H9 (cell line): Measurements from ENCODE around the gene MDFI. TPM values are rescaled to one million over a fixed set of nuclear protein-coding genes. Genes with fewer than 3 reads are reported as not detected.

Experiments used
- DNase-seq: peaks from one replicate; pipeline ENCODE4 v3.0.0-alpha.2; 2017
- H2AFZ ChIP-seq: one replicate; pipeline ENCODE4 v1.6.1; 2013; ENCODE audit warnings: mild to moderate bottlenecking, low read length, control low read depth, moderate library complexity
- H2AK5ac ChIP-seq: 2 replicates; pipeline ENCODE4 v1.6.1; 2013; ENCODE audit warnings: low read length, control low read depth, mixed read lengths; ENCODE audit not compliant: insufficient read length
- H2BK120ac ChIP-seq: one replicate; pipeline ENCODE4 v1.6.1; 2013; ENCODE audit warnings: low read depth, mild to moderate bottlenecking, low read length, control low read depth, inconsistent platforms; ENCODE audit not compliant: poor library complexity, severe bottlenecking
- H2BK12ac ChIP-seq: 2 replicates; pipeline ENCODE4 v1.6.1; 2013; ENCODE audit warnings: low read length, control low read depth, mixed read lengths, low read depth; ENCODE audit not compliant: insufficient read length
- H2BK15ac ChIP-seq: 2 replicates; pipeline ENCODE4 v1.6.1; 2013; ENCODE audit warnings: low read depth, low read length, control low read depth
- H2BK20ac ChIP-seq: one replicate; pipeline ENCODE4 v1.6.1; 2013; ENCODE audit warnings: low read depth, mild to moderate bottlenecking, low read length, control low read depth, inconsistent platforms; ENCODE audit not compliant: poor library complexity, severe bottlenecking
- H2BK5ac ChIP-seq: 2 replicates; pipeline ENCODE4 v1.6.1; 2013; ENCODE audit warnings: low read length, control low read depth, mixed read lengths; ENCODE audit not compliant: insufficient read length
- H3K14ac ChIP-seq: 2 replicates; pipeline ENCODE4 v1.6.1; 2013; ENCODE audit warnings: low read length, control low read depth; ENCODE audit not compliant: insufficient read depth
- H3K18ac ChIP-seq: 2 replicates; pipeline ENCODE4 v1.6.1; 2013; ENCODE audit warnings: low read depth, mild to moderate bottlenecking, mixed read lengths, low read length, control low read depth; ENCODE audit not compliant: insufficient read length
- H3K23ac ChIP-seq: 2 replicates; pipeline ENCODE4 v1.6.1; 2013; ENCODE audit warnings: low read length, control low read depth, mixed read lengths, low read depth; ENCODE audit not compliant: insufficient read length
- H3K23me2 ChIP-seq: 2 replicates; pipeline ENCODE4 v1.6.1; 2013; ENCODE audit warnings: low read depth, mild to moderate bottlenecking, mixed read lengths, low read length, control low read depth; ENCODE audit not compliant: insufficient read length, poor library complexity, severe bottlenecking
- H3K27ac ChIP-seq: 2 replicates; pipeline ENCODE4 v1.5.1; 2013; ENCODE audit warnings: low read length, control low read depth, mixed read lengths, low read depth; ENCODE audit not compliant: insufficient read length
- H3K27me3 ChIP-seq: 2 replicates; pipeline ENCODE4 v1.6.1; 2013; ENCODE audit warnings: low read length, control low read depth, inconsistent platforms; ENCODE audit not compliant: insufficient read depth
- H3K4ac ChIP-seq: 2 replicates; pipeline ENCODE4 v1.6.1; 2013; ENCODE audit warnings: low read depth, mild to moderate bottlenecking, control low read depth, inconsistent platforms, low read length, moderate library complexity
- H3K4me1 ChIP-seq: 2 replicates; pipeline ENCODE4 v1.6.1; 2013; ENCODE audit warnings: low read length, control low read depth, inconsistent platforms; ENCODE audit not compliant: insufficient read depth
- H3K4me2 ChIP-seq: 2 replicates; pipeline ENCODE4 v1.6.1; 2013; ENCODE audit warnings: low read length, control low read depth, mixed read lengths; ENCODE audit not compliant: insufficient read length, insufficient read depth
- H3K56ac ChIP-seq: 2 replicates; pipeline ENCODE4 v1.6.1; 2013; ENCODE audit warnings: low read depth, mild to moderate bottlenecking, mixed read lengths, low read length, control low read depth; ENCODE audit not compliant: insufficient read length
- H3K79me1 ChIP-seq: 2 replicates; pipeline ENCODE4 v1.6.1; 2013; ENCODE audit warnings: low read depth, mild to moderate bottlenecking, moderate library complexity, low read length, control low read depth, inconsistent platforms; ENCODE audit not compliant: insufficient read depth, poor library complexity, severe bottlenecking
- H3K79me2 ChIP-seq: 2 replicates; pipeline ENCODE4 v1.6.1; 2013; ENCODE audit warnings: low read length, control low read depth, inconsistent platforms; ENCODE audit not compliant: insufficient read depth
- H3K9ac ChIP-seq: 2 replicates; pipeline ENCODE4 v1.6.1; 2013; ENCODE audit warnings: low read length, control low read depth, mixed read lengths; ENCODE audit not compliant: insufficient read length; ENCODE audit errors: extremely low read depth
- H3K9me3 ChIP-seq: one replicate; pipeline ENCODE4 v1.6.1; 2013; ENCODE audit warnings: low read depth, low read length, inconsistent platforms; ENCODE audit not compliant: control insufficient read depth
- H3T11ph ChIP-seq: one replicate; pipeline ENCODE4 v1.6.1; 2013; ENCODE audit warnings: mild to moderate bottlenecking, low read length, control low read depth, inconsistent platforms
- H4K20me1 ChIP-seq: one replicate; pipeline ENCODE4 v1.6.1; 2013; ENCODE audit not compliant: control insufficient read depth, insufficient read length, insufficient read depth
- H4K5ac ChIP-seq: 2 replicates; pipeline ENCODE4 v1.6.1; 2013; ENCODE audit warnings: low read depth, mild to moderate bottlenecking, mixed read lengths, low read length, control low read depth; ENCODE audit not compliant: insufficient read length
- H4K8ac ChIP-seq: replicated peaks from 2 replicates; pipeline ENCODE4 v1.6.1; 2013; ENCODE audit warnings: low read length, control low read depth, mixed read lengths, low read depth; ENCODE audit not compliant: insufficient read length
- H4K91ac ChIP-seq: 2 replicates; pipeline ENCODE4 v1.6.1; 2013; ENCODE audit warnings: low read depth, mild to moderate bottlenecking, moderate library complexity, mixed read lengths, low read length, control low read depth; ENCODE audit not compliant: insufficient read length
- H3K27ac Mint-ChIP-seq, 3 experiments: 2 replicates in 2 of 3; 3 replicates in 1 of 3; pipeline ENCODE4 v1.8.0; 2020 to 2021; ENCODE audit warnings: mixed read lengths in 3 of 3, mild to moderate bottlenecking in 1 of 3, moderate library complexity in 1 of 3
- H3K27me3 Mint-ChIP-seq: 2 replicates; pipeline ENCODE4 v1.8.0; 2021; ENCODE audit warnings: low read depth, mild to moderate bottlenecking, moderate library complexity, mixed read lengths
- H3K36me3 Mint-ChIP-seq, 3 experiments: 2 replicates in 2 of 3; 3 replicates in 1 of 3; pipeline ENCODE4 v1.8.0; 2020 to 2021; ENCODE audit warnings: low read depth in 3 of 3, mixed read lengths in 3 of 3; ENCODE audit not compliant: insufficient read depth in 1 of 3
- H3K4me1 Mint-ChIP-seq, 2 experiments: 2 replicates each; pipeline ENCODE4 v1.8.0; 2020; ENCODE audit warnings: mixed read lengths in 2 of 2
- H3K4me3 Mint-ChIP-seq, 2 experiments: 2 replicates in 1 of 2; 3 replicates in 1 of 2; pipeline ENCODE4 v1.8.0; 2020 to 2021; ENCODE audit warnings: mild to moderate bottlenecking in 2 of 2, mixed read lengths in 2 of 2, moderate library complexity in 1 of 2
- H3K9me3 Mint-ChIP-seq, 2 experiments: 2 replicates in 1 of 2; 3 replicates in 1 of 2; pipeline ENCODE4 v1.8.0; 2020; ENCODE audit warnings: mild to moderate bottlenecking in 2 of 2, mixed read lengths in 2 of 2, moderate library complexity in 1 of 2
- CTCF ChIP-seq: fragments of 200-600 bp; sonication (generic); conservative IDR thresholded peaks from 3 replicates; pipeline ENCODE4 v1.8.0; 2021; ENCODE audit warnings: antibody characterized with exemption, mild to moderate bottlenecking
- WGBS: extraction: QIAGEN DNeasy Blood & Tissue Kit; methylation state at CpG from one replicate; pipeline ENCODE4 v1.1.7; 2013; ENCODE audit warnings: missing lambda C conversion rate, low lambda C conversion rate, mixed read lengths; ENCODE audit not compliant: insufficient read length; ENCODE audit errors: extremely low coverage; 5-methylcytosine and 5-hydroxymethylcytosine counted together
- total RNA-seq: library from RNA; stranded (reverse); gene quantifications from 2 replicates; pipeline ENCODE4 v1.2.1, GENCODE V29; 2021

Gene MDFI
- total RNA-seq, 1 experiment from 2014 or later = 45.0 TPM

DNA sequence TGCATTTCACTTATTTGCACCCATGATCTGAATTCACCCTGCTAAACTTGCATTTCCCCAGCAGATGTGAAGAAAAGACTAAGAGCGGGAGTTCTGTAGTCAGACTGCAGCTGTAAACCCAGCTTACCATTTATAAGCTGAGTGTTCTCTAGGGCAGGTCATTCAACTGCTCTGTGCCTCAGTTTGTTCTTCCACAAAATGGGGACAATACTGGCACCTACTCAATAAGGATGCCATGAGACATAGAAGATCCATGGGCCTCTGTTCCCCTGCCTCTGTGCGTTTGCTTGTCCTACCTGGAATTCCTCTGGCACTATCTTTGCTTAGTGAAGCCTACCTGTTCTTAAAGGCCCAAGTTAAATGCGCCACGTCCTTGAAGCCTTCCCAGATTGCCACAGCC is 12.2 kb upstream of the MDFI start:
- no peak overlapping the region for H4K5ac ChIP-seq

More for the DNA sequence above, 12.2 kb upstream of the MDFI start:
- no peak overlapping the region for H3K27ac Mint-ChIP-seq
- Histone ChIP-seq H3K23ac (no peak overlapping the region), H4K91ac (no peak overlapping the region), H3K9ac (no peak overlapping the region), H3K14ac (no peak overlapping the region), H2AK5ac (no peak overlapping the region), H2BK15ac (no peak overlapping the region), H2AFZ (no peak overlapping the region), H3K4ac (no peak overlapping the region), H3K79me1 (no peaks in the 10 kb centered on the region), H3T11ph (no peak overlapping the region), H2BK20ac (no peak overlapping the region), H4K8ac (no peak overlapping the region), H3K23me2 (no peaks in the 10 kb centered on the region), H3K4me1 (no peaks in the 10 kb centered on the region), H2BK5ac (no peak overlapping the region), H4K20me1 (no peaks in the 10 kb centered on the region), H3K56ac (no peak overlapping the region), H3K27me3 (no peaks in the 10 kb centered on the region), H3K4me2 (no peak overlapping the region), H3K9me3 (no peaks in the 10 kb centered on the region), H3K79me2 (no peaks in the 10 kb centered on the region), H3K18ac (no peak overlapping the region), H3K27ac (no peak overlapping the region), H2BK120ac (no peak overlapping the region), H2BK12ac (no peak overlapping the region)
- peaks cover 6 to 14% of the 10 kb centered on the region in 2 experiments for H3K9me3 Mint-ChIP-seq
- peaks cover 0 to 13% (median 2%) of the 10 kb centered on the region in 3 experiments; a peak in 5 of 7 replicates for H3K36me3 Mint-ChIP-seq
- no peak for TF ChIP-seq CTCF
- peaks cover 10% of the 10 kb centered on the region for H3K27me3 Mint-ChIP-seq
- WGBS = no CpG with 5 or more reads among the region's 4 CpGs
- DNase-seq = no peak
- H3K4me3 Mint-ChIP-seq = no peak overlapping the region
- peaks cover 10 to 21% of the 10 kb centered on the region in 2 experiments for H3K4me1 Mint-ChIP-seq
